Spleen (tissue), 7 donors: ENCODE data around the gene ERC2.

Experiments used
- CTCF ChIP-seq, 11 experiments: fragments of 200-600 bp in 7 of 11; fragments of 450-650 bp in 4 of 11; sonication (generic) in 4 of 11; IDR thresholded peaks in 8 of 11; conservative IDR thresholded peaks in 3 of 11; 1 replicate in 7 of 11; 2 replicates in 4 of 11; pipeline versions ENCODE4 v1.4.0 to v1.8.0; 2016 to 2021; ENCODE audit warnings: antibody characterized with exemption in 11 of 11, inconsistent platforms in 4 of 11, mild to moderate bottlenecking in 1 of 11
- POLR2A ChIP-seq, 3 donors: fragments of 450-650 bp; IDR thresholded peaks; one replicate each; pipeline ENCODE4 v1.5.1; 2017; ENCODE audit warnings: antibody characterized with exemption in 3 of 3, mild to moderate bottlenecking in 1 of 3
- POLR2AphosphoS5 ChIP-seq, 3 donors: sonication (generic); formaldehyde crosslinking; IDR thresholded peaks; one replicate each; pipeline ENCODE4 v1.5.1; 2017; ENCODE audit warnings: antibody characterized with exemption in 3 of 3
- donor health status: DM: no; HTN: no; CAD: no; lungs with moderate emphysema.
- donor health status: DM: no; HTN: no; CAD: no.
- donor health status: DM: no; HTN: no; CAD: no.

DNA sequence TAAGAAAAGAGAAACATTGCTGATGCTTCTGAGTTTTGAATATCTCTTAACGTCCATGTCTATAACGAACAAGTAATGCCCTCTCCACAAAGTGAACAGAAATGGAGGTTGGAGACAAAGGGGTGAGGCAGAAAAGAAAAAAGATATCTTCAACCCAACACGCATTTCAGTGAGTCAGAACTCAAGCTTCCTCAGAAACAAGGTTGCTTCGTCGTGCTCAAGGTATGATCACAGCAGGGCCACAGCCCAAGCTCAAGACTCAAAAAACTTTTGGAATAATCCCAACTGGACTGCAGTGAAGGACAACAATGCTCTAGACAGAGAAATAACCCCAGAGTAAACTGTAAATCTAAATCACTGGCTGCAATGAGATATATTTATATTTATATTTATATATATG, 1000.0 kb downstream of the ERC2 start:
- TF ChIP-seq CTCF (IDR thresholded peaks at IDR 0.05 in 8 of 11, conservative IDR thresholded peaks at IDR 0.05 in 3 of 11) (no peak), POLR2A (IDR thresholded peaks at IDR 0.05) (no peak), POLR2AphosphoS5 (IDR thresholded peaks at IDR 0.05) (no peak)
